Spleen (tissue), 7 donors: Measurements from ENCODE around the gene BTBD7.

ENCODE experiments used
- CTCF ChIP-seq, 11 experiments: fragments of 200-600 bp in 7 of 11; fragments of 450-650 bp in 4 of 11; sonication (generic) in 4 of 11; IDR thresholded peaks in 8 of 11; conservative IDR thresholded peaks in 3 of 11; 1 replicate in 7 of 11; 2 replicates in 4 of 11; pipeline versions ENCODE4 v1.4.0 to v1.8.0; 2016 to 2021; ENCODE audit warnings: antibody characterized with exemption in 11 of 11, inconsistent platforms in 4 of 11, mild to moderate bottlenecking in 1 of 11
- POLR2AphosphoS5 ChIP-seq, 3 donors: sonication (generic); formaldehyde crosslinking; IDR thresholded peaks; one replicate each; pipeline ENCODE4 v1.5.1; 2017; ENCODE audit warnings: antibody characterized with exemption in 3 of 3
- donor health status: DM: no; HTN: no; CAD: no; lungs with moderate emphysema.
- donor health status: DM: no; HTN: no; CAD: no.
- donor health status: DM: no; HTN: no; CAD: no.

GRCh38 chr14:93311082-93311481, 21.8 kb downstream of the BTBD7 start:
- TF ChIP-seq POLR2AphosphoS5 (IDR thresholded peaks at IDR 0.05) (no peak), CTCF (IDR thresholded peaks at IDR 0.05 in 8 of 11, conservative IDR thresholded peaks at IDR 0.05 in 3 of 11) (no peak)
